Lower leg skin (tissue), 4 donors: Measurements from ENCODE around the gene BTN2A1. TPM values are rescaled to one million over a fixed set of nuclear protein-coding genes. Genes with fewer than 3 reads are reported as not detected.

Experiments used
- DNase-seq, 2 donors: peaks; one replicate each; pipeline ENCODE4 v3.0.0-alpha.2; 2019; ENCODE audit warnings: low spot score in 2 of 2
- H3K4me3 ChIP-seq: fragments of 200-600 bp; sonication (generic); 2 replicates; pipeline ENCODE4 v1.5.1; 2017; ENCODE audit warnings: mild to moderate bottlenecking, low read depth; ENCODE audit not compliant: poor library complexity, severe bottlenecking
- CTCF ChIP-seq, 3 donors: fragments of 450-650 bp; IDR thresholded peaks; one replicate each; pipeline ENCODE4 v1.5.1; 2016; ENCODE audit warnings: antibody characterized with exemption in 3 of 3, mild to moderate bottlenecking in 3 of 3, moderate library complexity in 2 of 3
- POLR2A ChIP-seq, 2 donors: fragments of 450-650 bp; IDR thresholded peaks; one replicate each; pipeline ENCODE4 v1.6.1; 2016 to 2017; ENCODE audit warnings: antibody characterized with exemption in 2 of 2, mild to moderate bottlenecking in 1 of 2, moderate library complexity in 1 of 2
- WGBS, 2 donors: methylation state at CpG; one replicate each; pipeline ENCODE4 v1.1.5; 2018; 5-methylcytosine and 5-hydroxymethylcytosine counted together
- intact Hi-C: fragments of 100-400 bp; cut with DNase I; formaldehyde crosslinking; loops from one replicate; pipeline ENCODE4 v1.15.0; 2023; ENCODE audit warnings: low total_unique reads
- total RNA-seq, 4 donors: library from RNA; depleted of rRNA; stranded (reverse); fragments of >200 nt; gene quantifications; one replicate each; pipeline ENCODE4 v1.1.0, GENCODE V29; 2016

The BTN2A1 gene
- total RNA-seq, 4 donors from 2014 or later: 9.9 to 16.4 (median 12.0) TPM

GRCh38 chr6:26445934-26446667 is 11.7 kb upstream of the BTN2A1 start:
- no peak for DNase-seq
- TF ChIP-seq CTCF (IDR thresholded peaks at IDR 0.05): no peak
- no peak for TF ChIP-seq POLR2A (IDR thresholded peaks at IDR 0.05)
- WGBS, 2 donors: 81 to 87% methylated on average over 5 of the region's 5 CpGs
- H3K4me3 ChIP-seq: no peak overlapping the region
- intact Hi-C loops: no loop called here

- intact Hi-C loops: no loop called here
- 93 to 95% methylated on average over 5 of the region's 5 CpGs for WGBS, 2 donors
- DNase-seq: no peak
- H3K4me3 ChIP-seq: no peak overlapping the region
- no peak for TF ChIP-seq POLR2A (IDR thresholded peaks at IDR 0.05)
- no peak for TF ChIP-seq CTCF (IDR thresholded peaks at IDR 0.05)
Observed at GRCh38 chr6:26447257-26447656, 10.5 kb upstream of the BTN2A1 start.

GRCh38 chr6:26450240-26450639 is 7.5 kb upstream of the BTN2A1 start:
- intact Hi-C loops: no loop called here
- DNase-seq: no peak
- H3K4me3 ChIP-seq: no peak overlapping the region
- WGBS, 2 donors: 90 to 94% methylated on average over 3 of the region's 3 CpGs
- TF ChIP-seq CTCF (IDR thresholded peaks at IDR 0.05) (no peak), POLR2A (IDR thresholded peaks at IDR 0.05) (no peak)

GRCh38 chr6:26452631-26453235 is 5.0 kb upstream of the BTN2A1 start:
- no peak overlapping the region for H3K4me3 ChIP-seq
- TF ChIP-seq CTCF (IDR thresholded peaks at IDR 0.05): no peak
- 64 to 67% methylated on average over 1 of the region's 1 CpG for WGBS, 2 donors
- no peak for DNase-seq
- intact Hi-C loops: no loop called here

- no peak for DNase-seq
- H3K4me3 ChIP-seq: no peak overlapping the region
- 84 to 93% methylated on average over 1 of the region's 1 CpG for WGBS, 2 donors
- intact Hi-C loops: no loop called here
- TF ChIP-seq CTCF (IDR thresholded peaks at IDR 0.05) (no peak), POLR2A (IDR thresholded peaks at IDR 0.05) (no peak)
Observed at GRCh38 chr6:26454631-26455030, 3.1 kb upstream of the BTN2A1 start.
